ENCODE data around the gene C1QTNF8. TPM values are rescaled to one million over a fixed set of nuclear protein-coding genes. Genes with fewer than 3 reads are reported as not detected.
A peak's percentile ranks its signal among the peaks of the same experiment; 100 is the strongest.

C1QTNF8 gene
- total and polyA plus RNA-seq, 11 donors: not detected

- Histone ChIP-seq H3K9me3 (peaks cover 0 to 19% (median 0%) of the 10 kb centered on the region in 12 donors), H3K36me3 (no peaks in the 10 kb centered on the region), H3K27me3 (peaks cover 0 to 42% (median 7%) of the 10 kb centered on the region in 9 donors), H3K27ac (no peak overlapping the region), H3K4me1 (peaks cover 0 to 6% (median 0%) of the 10 kb centered on the region in 12 donors), H3K4me3 (no peak overlapping the region)
- WGBS, 4 donors: 67 to 71% (median 71%) methylated on average over 10 to 13 of the region's 13 CpGs
- ATAC-seq (no peak), DNase-seq (no peak)
- intact Hi-C loops (cut with DNase I): loop anchor here (1.0 to 5.0 kb wide), 9 partner anchors 239 to 345 kb away; partner anchors contain the start of gene METRN (in 1 of the 10)
- TF ChIP-seq POLR2A (IDR thresholded peaks at IDR 0.05) (no peak), CTCF (IDR thresholded peaks at IDR 0.05) (no peak)
Measured at GRCh38 chr16:1055557-1055924, 40.5 kb downstream of the C1QTNF8 start.

- peaks cover 0 to 6% (median 0%) of the 10 kb centered on the region in 12 donors for H3K4me1 ChIP-seq
- DNase-seq: peak in 4 of 5 donors; percentile 51 to 75 (median 56)
- peak; percentile 30 to 83 (median 72) for ATAC-seq
- no peak overlapping the region for H3K27ac ChIP-seq
- no peaks in the 10 kb centered on the region for H3K36me3 ChIP-seq
- H3K9me3 ChIP-seq: peaks cover 0 to 18% (median 0%) of the 10 kb centered on the region in 12 donors
- peaks cover 0 to 42% (median 7%) of the 10 kb centered on the region in 9 donors for H3K27me3 ChIP-seq
- intact Hi-C loops (cut with DNase I): loop anchor here (1.0 to 5.0 kb wide), 9 partner anchors 238 to 344 kb away; partner anchors contain the start of gene METRN (in 1 of the 10)
- no peak for TF ChIP-seq POLR2A (IDR thresholded peaks at IDR 0.05)
- peak; percentile 65 to 86 (median 80) for TF ChIP-seq CTCF (IDR thresholded peaks at IDR 0.05)
- no peak overlapping the region for H3K4me3 ChIP-seq
- WGBS, 4 donors: 21 to 63% (median 24%) methylated on average over 6 to 34 of the region's 34 CpGs
Measured at GRCh38 chr16:1054660-1055556, 41.1 kb downstream of the C1QTNF8 start.

- no peak for ATAC-seq
- Histone ChIP-seq H3K9me3 (peaks cover 0 to 8% (median 0%) of the 10 kb centered on the region in 12 donors), H3K27ac (no peak overlapping the region), H3K4me3 (no peak overlapping the region), H3K27me3 (peaks cover 0 to 51% (median 8%) of the 10 kb centered on the region in 9 donors), H3K4me1 (peaks cover 0 to 6% (median 0%) of the 10 kb centered on the region in 12 donors), H3K36me3 (no peaks in the 10 kb centered on the region)
- 73 to 87% (median 77%) methylated on average over 12 to 21 of the region's 21 CpGs for WGBS, 4 donors
- TF ChIP-seq CTCF (IDR thresholded peaks at IDR 0.05) (no peak), POLR2A (IDR thresholded peaks at IDR 0.05) (no peak)
- DNase-seq: no peak
- intact Hi-C loops (cut with DNase I): loop anchor here in 6 of 10 donors (2.0 kb wide), 4 partner anchors 237 to 343 kb away; no protein-coding TSS in a partner anchor
Measured at GRCh38 chr16:1053700-1054368, 42.2 kb downstream of the C1QTNF8 start.

GRCh38 chr16:1053121-1053521 lies 42.9 kb downstream of the C1QTNF8 start:
- Histone ChIP-seq H3K27ac (no peak overlapping the region), H3K36me3 (no peaks in the 10 kb centered on the region), H3K4me1 (peaks cover 0 to 13% (median 1%) of the 10 kb centered on the region in 12 donors), H3K4me3 (no peak overlapping the region), H3K9me3 (peaks cover 0 to 6% (median 0%) of the 10 kb centered on the region in 12 donors), H3K27me3 (peaks cover 3 to 52% (median 13%) of the 10 kb centered on the region in 9 donors)
- no peak for DNase-seq
- 52 to 76% (median 59%) methylated on average over 5 to 14 of the region's 14 CpGs for WGBS, 4 donors
- intact Hi-C loops (cut with DNase I): no loop called here
- ATAC-seq: no peak
- no peak for TF ChIP-seq POLR2A (IDR thresholded peaks at IDR 0.05)
- no peak for TF ChIP-seq CTCF (IDR thresholded peaks at IDR 0.05)
